ENCODE measurements around the gene BPGM.

GRCh38 chr7:134701272-134701671, 54.6 kb downstream of the BPGM start:
- TF ChIP-seq CTCF (conservative IDR thresholded peaks at IDR 0.05; ENCODE audit: low read depth, low read length) = peak; percentile 58
- TF ChIP-seq EZH2 (IDR thresholded peaks at IDR 0.05; ENCODE audit: borderline replicate concordance, low read depth, low read length, poor library complexity, severe bottlenecking) = no peak
